HAP-1 (cell line): ENCODE data around the gene GJB4.
"Not testable (repeated sequence)": the region's sequence is repeated elsewhere in the genome, so short reads cannot be mapped to it uniquely, and the experiment has no call there.

Experiments used
- DNase-seq, 2 experiments: peaks; one replicate each; pipeline ENCODE4 v3.0.0-alpha.2; 2016 to 2020; ENCODE audit warnings: low spot score in 2 of 2
- H3K27me3 ChIP-seq: fragments of 250-450 bp; sonication (Bioruptor Pico); 2 replicates; pipeline ENCODE4 v1.5.1; 2020; ENCODE audit warnings: low read depth, mild to moderate bottlenecking, moderate library complexity
- H3K36me3 ChIP-seq: fragments of 250-450 bp; sonication (Bioruptor Pico); replicated peaks from 2 replicates; pipeline ENCODE4 v1.5.1; 2020; ENCODE audit warnings: mild to moderate bottlenecking
- H3K4me1 ChIP-seq: fragments of 250-450 bp; sonication (Bioruptor Pico); 2 replicates; pipeline ENCODE4 v1.5.1; 2020; ENCODE audit warnings: mild to moderate bottlenecking
- H3K4me3 ChIP-seq: fragments of 250-450 bp; sonication (Bioruptor Pico); 2 replicates; pipeline ENCODE4 v1.5.1; 2020; ENCODE audit warnings: mild to moderate bottlenecking, moderate library complexity
- H3K9me3 ChIP-seq: fragments of 250-450 bp; sonication (Bioruptor Pico); 2 replicates; pipeline ENCODE4 v1.5.1; 2020; ENCODE audit warnings: mild to moderate bottlenecking, moderate library complexity
- in situ Hi-C: fragments of 300-500 bp; cut with MboI; formaldehyde crosslinking; loops from 3 replicates; pipeline ENCODE4 v1.14.3; 2020; ENCODE audit warnings: low sequenced_read_pairs, inconsistent platforms, mixed read lengths

The GJB4 gene

GRCh38 chr1:34755961-34756360 is 3.6 kb upstream of the GJB4 start:
- no peak overlapping the region for H3K4me3 ChIP-seq
- in situ Hi-C loops = no loop called here
- no peaks in the 10 kb centered on the region for H3K27me3 ChIP-seq
- no peaks in the 10 kb centered on the region for H3K36me3 ChIP-seq
- H3K4me1 ChIP-seq = no peaks in the 10 kb centered on the region
- no peaks in the 10 kb centered on the region for H3K9me3 ChIP-seq
- no peak for DNase-seq

GRCh38 chr1:34757386-34757785 is 2.2 kb upstream of the GJB4 start:
- no peaks in the 10 kb centered on the region for H3K9me3 ChIP-seq
- no peaks in the 10 kb centered on the region for H3K27me3 ChIP-seq
- DNase-seq = no peak
- H3K4me1 ChIP-seq = no peaks in the 10 kb centered on the region
- H3K4me3 ChIP-seq = no peak overlapping the region
- H3K36me3 ChIP-seq = no peaks in the 10 kb centered on the region
- in situ Hi-C loops = no loop called here

- no peaks in the 10 kb centered on the region for H3K36me3 ChIP-seq
- no peak overlapping the region for H3K4me3 ChIP-seq
- H3K27me3 ChIP-seq = no peaks in the 10 kb centered on the region
- H3K9me3 ChIP-seq = no peaks in the 10 kb centered on the region
- H3K4me1 ChIP-seq = no peaks in the 10 kb centered on the region
- DNase-seq = no peak
- in situ Hi-C loops = no loop called here
Measured at GRCh38 chr1:34758751-34759150, 789 bp upstream of the GJB4 start.

GRCh38 chr1:34761176-34761761 is 1.7 kb downstream of the GJB4 start:
- Histone ChIP-seq H3K36me3 (no peaks in the 10 kb centered on the region), H3K27me3 (no peaks in the 10 kb centered on the region)
- in situ Hi-C loops = no loop called here

GRCh38 chr1:34761776-34762307 is 2.3 kb downstream of the GJB4 start:
- in situ Hi-C loops = no loop called here
- no peaks in the 10 kb centered on the region for H3K4me1 ChIP-seq
- DNase-seq = no peak
- H3K27me3 ChIP-seq = no peaks in the 10 kb centered on the region
- H3K9me3 ChIP-seq = no peaks in the 10 kb centered on the region
- no peaks in the 10 kb centered on the region for H3K36me3 ChIP-seq
- no peak overlapping the region for H3K4me3 ChIP-seq

More at GRCh38 chr1:34761176-34761761, 1.7 kb downstream of the GJB4 start:
- Histone ChIP-seq H3K4me1 (no peaks in the 10 kb centered on the region), H3K9me3 (no peaks in the 10 kb centered on the region), H3K4me3 (no peak overlapping the region)
- DNase-seq = no peak

GRCh38 chr1:34762474-34763141 is 3.1 kb downstream of the GJB4 start:
- no peaks in the 10 kb centered on the region for H3K36me3 ChIP-seq
- DNase-seq = no peak
- H3K4me3 ChIP-seq = no peak overlapping the region
- H3K4me1 ChIP-seq = no peaks in the 10 kb centered on the region
- H3K9me3 ChIP-seq = no peaks in the 10 kb centered on the region
- in situ Hi-C loops = no loop called here
- no peaks in the 10 kb centered on the region for H3K27me3 ChIP-seq

- H3K4me3 ChIP-seq = no peak overlapping the region
- in situ Hi-C loops = no loop called here
- no peaks in the 10 kb centered on the region for H3K9me3 ChIP-seq
- H3K36me3 ChIP-seq = no peaks in the 10 kb centered on the region
- H3K4me1 ChIP-seq = no peaks in the 10 kb centered on the region
- no peaks in the 10 kb centered on the region for H3K27me3 ChIP-seq
- no peak for DNase-seq
Measured at GRCh38 chr1:34763142-34763781, 3.7 kb downstream of the GJB4 start.

GRCh38 chr1:34768856-34769255 is 9.3 kb downstream of the GJB4 start:
- no peaks in the 10 kb centered on the region for H3K4me1 ChIP-seq
- no peak for DNase-seq
- no peak overlapping the region for H3K4me3 ChIP-seq
- no peaks in the 10 kb centered on the region for H3K36me3 ChIP-seq
- no peaks in the 10 kb centered on the region for H3K9me3 ChIP-seq
- H3K27me3 ChIP-seq = peaks cover 3% of the 10 kb centered on the region; the same call in 1 of the 2 replicates
- in situ Hi-C loops = no loop called here

- no peaks in the 10 kb centered on the region for H3K36me3 ChIP-seq
- H3K27me3 ChIP-seq = peaks cover 3% of the 10 kb centered on the region; the same call in 1 of the 2 replicates
- in situ Hi-C loops = no loop called here
- no peaks in the 10 kb centered on the region for H3K4me1 ChIP-seq
- H3K9me3 ChIP-seq = no peaks in the 10 kb centered on the region
- DNase-seq = no peak
- no peak overlapping the region for H3K4me3 ChIP-seq
Measured at GRCh38 chr1:34770891-34771504, 11.5 kb downstream of the GJB4 start.

- Histone ChIP-seq H3K9me3 (no peaks in the 10 kb centered on the region), H3K4me1 (no peaks in the 10 kb centered on the region), H3K4me3 (no peak overlapping the region), H3K27me3 (peaks cover 3% of the 10 kb centered on the region; the same call in 1 of the 2 replicates), H3K36me3 (no peaks in the 10 kb centered on the region)
- DNase-seq = no peak
- in situ Hi-C loops = no loop called here
Measured at GRCh38 chr1:34771573-34772371, 12.2 kb downstream of the GJB4 start.

- H3K9me3 ChIP-seq, in situ Hi-C loops, H3K4me3 ChIP-seq, H3K27me3 ChIP-seq, H3K36me3 ChIP-seq, DNase-seq, H3K4me1 ChIP-seq: not testable (repeated sequence)
Measured at GRCh38 chr1:34773114-34773513, 13.6 kb downstream of the GJB4 start.

- Histone ChIP-seq H3K27me3 (no peaks in the 10 kb centered on the region; the same call in 1 of the 2 replicates), H3K4me1 (no peaks in the 10 kb centered on the region), H3K4me3 (no peak overlapping the region), H3K9me3 (no peaks in the 10 kb centered on the region), H3K36me3 (no peaks in the 10 kb centered on the region)
- in situ Hi-C loops = no loop called here
- DNase-seq = no peak
Measured at GRCh38 chr1:34774957-34775356, 15.4 kb downstream of the GJB4 start.

GRCh38 chr1:34776911-34777310 is 17.4 kb downstream of the GJB4 start:
- Histone ChIP-seq H3K27me3 (peaks cover 4% of the 10 kb centered on the region; the same call in 1 of the 2 replicates), H3K36me3 (no peaks in the 10 kb centered on the region), H3K4me3 (no peak overlapping the region), H3K9me3 (no peaks in the 10 kb centered on the region), H3K4me1 (no peaks in the 10 kb centered on the region)
- DNase-seq = no peak
- in situ Hi-C loops = no loop called here
